Measurements from ENCODE around the gene ZNF462.

Gene ZNF462

GRCh38 chr9:106862821-106863720, at the start of gene ZNF462:
TSS of gene ZNF462 (plus strand) at chr9:106863166. CDS start at chr9:106923384, 60,218 bp downstream.
- peak; percentile 75 for DNase-seq (ENCODE audit: low read depth)
- peak within 1 kb of the TSS; percentile 83 for H3K4me3 ChIP-seq (ENCODE audit: control insufficient read depth, low read depth, low read length)
- TF ChIP-seq CTCF (conservative IDR thresholded peaks at IDR 0.05; ENCODE audit: control insufficient read depth, insufficient read depth, low read depth, low read length), result peak; percentile 28

- no peak for TF ChIP-seq CTCF (conservative IDR thresholded peaks at IDR 0.05; ENCODE audit: control insufficient read depth, insufficient read depth, low read depth, low read length)
- DNase-seq (ENCODE audit: low read depth), result no peak
- H3K4me3 ChIP-seq (ENCODE audit: control insufficient read depth, low read depth, low read length), result no peak overlapping the region
Measured at GRCh38 chr9:106816524-106816923, 46.4 kb upstream of the ZNF462 start.

GRCh38 chr9:106818034-106818433, 44.9 kb upstream of the ZNF462 start:
- H3K4me3 ChIP-seq (ENCODE audit: control insufficient read depth, low read depth, low read length), result no peak overlapping the region
- no peak for TF ChIP-seq CTCF (conservative IDR thresholded peaks at IDR 0.05; ENCODE audit: control insufficient read depth, insufficient read depth, low read depth, low read length)
- no peak for DNase-seq (ENCODE audit: low read depth)

- DNase-seq (ENCODE audit: low read depth), result no peak
Measured at GRCh38 chr9:106820866-106821265, 42.1 kb upstream of the ZNF462 start.

GRCh38 chr9:106828070-106828469, 34.9 kb upstream of the ZNF462 start:
- no peak for DNase-seq (ENCODE audit: low read depth)
- no peak overlapping the region for H3K4me3 ChIP-seq (ENCODE audit: control insufficient read depth, low read depth, low read length)

More at GRCh38 chr9:106820866-106821265, 42.1 kb upstream of the ZNF462 start:
- no peak for TF ChIP-seq CTCF (conservative IDR thresholded peaks at IDR 0.05; ENCODE audit: control insufficient read depth, insufficient read depth, low read depth, low read length)
- H3K4me3 ChIP-seq (ENCODE audit: control insufficient read depth, low read depth, low read length), result no peak overlapping the region

GRCh38 chr9:106828965-106829364, 34.0 kb upstream of the ZNF462 start:
- H3K4me3 ChIP-seq (ENCODE audit: control insufficient read depth, low read depth, low read length), result no peak overlapping the region
- no peak for TF ChIP-seq CTCF (conservative IDR thresholded peaks at IDR 0.05; ENCODE audit: control insufficient read depth, insufficient read depth, low read depth, low read length)

More at GRCh38 chr9:106828070-106828469, 34.9 kb upstream of the ZNF462 start:
- TF ChIP-seq CTCF (conservative IDR thresholded peaks at IDR 0.05; ENCODE audit: control insufficient read depth, insufficient read depth, low read depth, low read length), result no peak

More at GRCh38 chr9:106828965-106829364, 34.0 kb upstream of the ZNF462 start:
- no peak for DNase-seq (ENCODE audit: low read depth)
